Uterus (tissue), 2 donors: Measurements from ENCODE around the gene SAXO1.

Experiments
- POLR2A ChIP-seq, 2 donors: fragments of 450-650 bp; IDR thresholded peaks; one replicate each; pipeline ENCODE4 v1.6.1; 2016; ENCODE audit warnings: antibody characterized with exemption in 2 of 2, mild to moderate bottlenecking in 1 of 2, moderate library complexity in 1 of 2
- TF ChIP-seq, protein P1 (sequence below), 4 experiments: fragments of 200-600 bp in 2 of 4; fragments of 450-650 bp in 2 of 4; sonication (generic) in 2 of 4; IDR thresholded peaks; one replicate each; pipeline ENCODE4 v1.5.1; 2016 to 2019; ENCODE audit warnings: antibody characterized with exemption in 4 of 4, mild to moderate bottlenecking in 2 of 4, moderate library complexity in 1 of 4

DNA sequence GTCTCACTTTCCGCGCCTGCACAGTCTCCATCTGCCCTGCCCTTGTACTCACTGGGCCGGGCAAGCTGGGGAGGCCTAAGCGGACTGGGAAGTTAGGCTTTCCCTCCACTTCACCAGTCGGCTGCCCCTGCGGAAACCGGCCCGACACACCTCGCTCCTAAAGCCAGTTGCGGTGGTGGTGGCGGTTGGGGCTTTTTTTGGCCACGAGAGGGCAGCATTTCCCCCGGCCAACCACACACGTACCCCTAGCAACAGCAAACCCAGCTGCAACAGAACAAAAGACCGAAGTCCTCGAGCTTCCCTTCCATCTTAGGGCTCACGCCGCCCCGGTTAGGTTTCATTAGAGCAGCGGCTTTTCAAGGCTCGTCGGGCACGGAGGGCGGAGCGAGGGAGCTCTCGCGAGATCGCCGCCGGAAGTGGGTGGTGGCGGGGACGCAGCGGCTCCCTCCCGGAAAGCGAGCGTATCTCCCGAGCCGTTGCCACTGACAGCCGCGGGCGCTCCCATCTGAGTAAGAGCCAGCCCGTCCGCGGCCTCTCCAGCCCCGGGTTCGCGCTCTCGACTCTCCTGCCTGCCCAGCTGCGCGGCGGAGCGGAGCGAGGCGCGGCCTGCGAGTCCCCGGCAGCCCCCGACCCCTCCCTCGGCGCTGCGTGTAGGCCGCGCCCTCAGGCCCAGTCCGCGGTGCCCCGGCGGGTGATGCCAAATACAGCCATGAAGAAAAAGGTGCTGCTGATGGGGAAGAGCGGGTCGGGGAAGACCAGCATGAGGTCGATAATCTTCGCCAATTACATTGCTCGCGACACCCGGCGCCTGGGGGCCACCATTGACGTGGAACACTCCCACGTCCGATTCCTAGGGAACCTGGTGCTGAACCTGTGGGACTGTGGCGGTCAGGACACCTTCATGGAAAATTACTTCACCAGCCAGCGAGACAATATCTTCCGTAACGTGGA is 16.2 kb upstream of the SAXO1 start, which contains the start of gene RRAGA:
- TF ChIP-seq, protein P1, sequence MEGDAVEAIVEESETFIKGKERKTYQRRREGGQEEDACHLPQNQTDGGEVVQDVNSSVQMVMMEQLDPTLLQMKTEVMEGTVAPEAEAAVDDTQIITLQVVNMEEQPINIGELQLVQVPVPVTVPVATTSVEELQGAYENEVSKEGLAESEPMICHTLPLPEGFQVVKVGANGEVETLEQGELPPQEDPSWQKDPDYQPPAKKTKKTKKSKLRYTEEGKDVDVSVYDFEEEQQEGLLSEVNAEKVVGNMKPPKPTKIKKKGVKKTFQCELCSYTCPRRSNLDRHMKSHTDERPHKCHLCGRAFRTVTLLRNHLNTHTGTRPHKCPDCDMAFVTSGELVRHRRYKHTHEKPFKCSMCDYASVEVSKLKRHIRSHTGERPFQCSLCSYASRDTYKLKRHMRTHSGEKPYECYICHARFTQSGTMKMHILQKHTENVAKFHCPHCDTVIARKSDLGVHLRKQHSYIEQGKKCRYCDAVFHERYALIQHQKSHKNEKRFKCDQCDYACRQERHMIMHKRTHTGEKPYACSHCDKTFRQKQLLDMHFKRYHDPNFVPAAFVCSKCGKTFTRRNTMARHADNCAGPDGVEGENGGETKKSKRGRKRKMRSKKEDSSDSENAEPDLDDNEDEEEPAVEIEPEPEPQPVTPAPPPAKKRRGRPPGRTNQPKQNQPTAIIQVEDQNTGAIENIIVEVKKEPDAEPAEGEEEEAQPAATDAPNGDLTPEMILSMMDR (IDR thresholded peaks at IDR 0.05) = peak; percentile 83 to 88 (median 88)
- TF ChIP-seq POLR2A (IDR thresholded peaks at IDR 0.05) = peak; percentile 87
